VCaP (cell line): ENCODE measurements around the gene RPGR.
A peak's percentile ranks its signal among the peaks of the same experiment; 100 is the strongest.

Experiments
- H3K27ac ChIP-seq: fragments of 450-650 bp; 2 replicates; pipeline ENCODE4 v1.5.1; 2017
- CTCF ChIP-seq: fragments of 450-650 bp; conservative IDR thresholded peaks from 2 replicates; pipeline ENCODE4 v1.5.1; 2017; ENCODE audit warnings: mild to moderate bottlenecking, moderate library complexity

Gene RPGR

GRCh38 chrX:38304010-38304409 lies 23.3 kb downstream of the RPGR start:
- peak; percentile 61 for TF ChIP-seq CTCF

DNA sequence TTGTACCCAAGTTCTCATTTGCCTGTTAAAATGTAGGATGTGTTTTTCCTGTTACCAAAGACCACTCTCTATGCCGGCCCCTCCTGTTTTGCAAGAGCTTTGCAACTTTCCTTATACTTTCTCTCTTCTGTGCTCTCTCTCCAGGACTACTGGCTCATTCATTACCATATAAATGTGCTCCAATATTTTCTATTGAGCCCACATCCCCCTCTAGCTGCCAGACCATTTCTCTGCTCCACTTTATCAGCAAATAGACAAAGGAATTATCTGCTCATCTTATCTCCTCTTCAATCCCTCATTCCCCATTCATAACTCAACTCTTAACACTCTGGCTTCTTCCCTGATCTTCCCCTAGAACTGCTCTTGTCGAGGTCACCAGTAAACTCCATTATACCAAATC lies 33.6 kb downstream of the RPGR start:
- peak; percentile 64 for TF ChIP-seq CTCF
- H3K27ac ChIP-seq, result no peak overlapping the region

More at GRCh38 chrX:38304010-38304409, 23.3 kb downstream of the RPGR start:
- H3K27ac ChIP-seq, result no peak overlapping the region

GRCh38 chrX:38287674-38288073 lies 39.6 kb downstream of the RPGR start:
- TF ChIP-seq CTCF, result no peak
- H3K27ac ChIP-seq, result no peak overlapping the region

GRCh38 chrX:38285649-38286048 lies 41.7 kb downstream of the RPGR start:
- H3K27ac ChIP-seq, result no peak overlapping the region
- no peak for TF ChIP-seq CTCF

DNA sequence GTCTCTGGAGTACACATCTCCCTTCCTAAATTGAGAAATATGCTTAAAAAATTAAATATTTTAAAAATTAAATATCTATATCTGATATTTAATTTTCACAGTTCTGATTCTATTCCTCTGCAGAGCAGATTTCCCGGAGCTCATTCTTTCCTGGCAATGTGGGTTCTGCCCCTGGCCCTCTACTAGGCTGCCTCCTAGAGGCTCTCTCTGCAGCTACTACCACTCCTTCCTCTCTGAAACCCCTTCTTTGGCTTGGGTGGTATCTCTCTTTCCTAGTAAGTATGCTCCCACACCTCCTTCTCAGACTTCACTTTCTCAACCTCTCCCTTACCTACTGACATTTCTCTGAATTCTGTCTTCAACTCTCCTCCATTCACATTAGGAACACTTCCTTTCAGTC lies 45.3 kb downstream of the RPGR start:
- H3K27ac ChIP-seq, result no peak overlapping the region
- no peak; the same call in 1 of the 2 replicates for TF ChIP-seq CTCF

- H3K27ac ChIP-seq, result peak overlapping the region; percentile 84
- TF ChIP-seq CTCF, result no peak
These were observed 48.1 kb downstream of the RPGR start for GRCh38 chrX:38279188-38279587.

DNA sequence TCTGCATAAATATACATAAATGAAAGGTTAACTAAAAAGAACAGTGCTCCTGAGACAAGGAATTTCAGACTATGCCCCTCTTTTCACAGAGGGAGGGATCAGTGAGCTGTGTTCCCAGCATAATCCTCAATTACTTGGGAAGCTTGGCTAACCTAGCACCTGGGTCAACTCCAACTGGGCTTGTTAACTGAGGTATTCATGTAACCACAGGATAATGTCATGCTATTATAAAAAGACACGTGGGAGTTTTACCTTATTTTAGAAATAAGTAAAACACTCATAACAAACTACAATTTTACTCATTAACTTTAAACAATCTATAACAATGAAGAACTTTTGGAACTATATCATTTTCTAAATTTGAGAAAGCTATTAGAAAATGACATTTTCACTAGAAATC lies 48.6 kb downstream of the RPGR start:
- H3K27ac ChIP-seq, result peak overlapping the region; percentile 84
- TF ChIP-seq CTCF, result no peak

- TF ChIP-seq CTCF, result no peak
- H3K27ac ChIP-seq, result peak overlapping the region; percentile 84
These were observed 49.5 kb downstream of the RPGR start for GRCh38 chrX:38277802-38278201.
